Loucy (cell line): Measurements from ENCODE around the gene ADRM1.

Source experiments
- H2AFZ ChIP-seq: fragments of 200-600 bp; sonication (generic); 2 replicates; pipeline ENCODE4 v1.6.0; 2016; ENCODE audit warnings: antibody characterized with exemption, mild to moderate bottlenecking, low read length, moderate library complexity
- H3F3A ChIP-seq: fragments of 200-600 bp; 2 replicates; pipeline ENCODE4 v1.6.0; 2016; ENCODE audit warnings: antibody characterized with exemption, low read depth, mild to moderate bottlenecking
- H3K27me3 ChIP-seq: fragments of 200-600 bp; sonication (generic); 2 replicates; pipeline ENCODE4 v1.6.1; 2014; ENCODE audit warnings: low read length, mild to moderate bottlenecking; ENCODE audit not compliant: insufficient read depth, poor library complexity, severe bottlenecking
- H3K36me3 ChIP-seq: fragments of 200-600 bp; sonication (generic); 2 replicates; pipeline ENCODE4 v1.6.1; 2016; ENCODE audit warnings: low read length; ENCODE audit not compliant: insufficient read depth
- H3K4me1 ChIP-seq: fragments of 200-600 bp; sonication (generic); 2 replicates; pipeline ENCODE4 v1.5.1; 2014; ENCODE audit warnings: low read length, mild to moderate bottlenecking; ENCODE audit not compliant: insufficient read depth, poor library complexity, severe bottlenecking
- H3K4me2 ChIP-seq: fragments of 200-600 bp; sonication (generic); 2 replicates; pipeline ENCODE4 v1.6.0; 2014; ENCODE audit warnings: antibody characterized with exemption, low read length, low read depth, mild to moderate bottlenecking; ENCODE audit not compliant: poor library complexity, severe bottlenecking
- H3K4me3 ChIP-seq: fragments of 200-600 bp; sonication (generic); 2 replicates; pipeline ENCODE4 v1.5.1; 2014; ENCODE audit warnings: low read length, mild to moderate bottlenecking, mixed read lengths; ENCODE audit not compliant: poor library complexity, severe bottlenecking
- H3K79me2 ChIP-seq: fragments of 200-600 bp; sonication (generic); 2 replicates; pipeline ENCODE4 v1.6.1; 2014; ENCODE audit warnings: low read length; ENCODE audit not compliant: insufficient read depth
- H3K9ac ChIP-seq: fragments of 200-600 bp; sonication (generic); 2 replicates; pipeline ENCODE4 v1.6.0; 2014; ENCODE audit warnings: mild to moderate bottlenecking, low read depth, low read length, moderate library complexity; ENCODE audit not compliant: poor library complexity, severe bottlenecking
- H3K9me2 ChIP-seq: fragments of 200-600 bp; sonication (generic); replicated peaks from 2 replicates; pipeline ENCODE4 v1.6.1; 2016; ENCODE audit warnings: low read depth, low read length, mixed read lengths
- H3K9me3 ChIP-seq: fragments of 200-600 bp; sonication (generic); 2 replicates; pipeline ENCODE4 v1.6.1; 2014; ENCODE audit warnings: mild to moderate bottlenecking, antibody characterized with exemption, low read length, low read depth; ENCODE audit not compliant: insufficient read depth
- H4K20me1 ChIP-seq: fragments of 200-600 bp; sonication (generic); 2 replicates; pipeline ENCODE4 v1.6.0; 2014; ENCODE audit warnings: antibody characterized with exemption, low read length, mild to moderate bottlenecking; ENCODE audit not compliant: insufficient read depth, poor library complexity, severe bottlenecking
- CTCF ChIP-seq: fragments of 200-600 bp; sonication (generic); conservative IDR thresholded peaks from 2 replicates; pipeline ENCODE4 v1.5.1; 2014; ENCODE audit warnings: mild to moderate bottlenecking, antibody characterized with exemption, low read length
- EZH2phosphoT487 ChIP-seq: fragments of 200-600 bp; IDR thresholded peaks from 2 replicates; pipeline ENCODE4 v1.6.1; 2018; ENCODE audit warnings: antibody characterized with exemption, mild to moderate bottlenecking, moderate library complexity, borderline replicate concordance

ADRM1 gene

DNA sequence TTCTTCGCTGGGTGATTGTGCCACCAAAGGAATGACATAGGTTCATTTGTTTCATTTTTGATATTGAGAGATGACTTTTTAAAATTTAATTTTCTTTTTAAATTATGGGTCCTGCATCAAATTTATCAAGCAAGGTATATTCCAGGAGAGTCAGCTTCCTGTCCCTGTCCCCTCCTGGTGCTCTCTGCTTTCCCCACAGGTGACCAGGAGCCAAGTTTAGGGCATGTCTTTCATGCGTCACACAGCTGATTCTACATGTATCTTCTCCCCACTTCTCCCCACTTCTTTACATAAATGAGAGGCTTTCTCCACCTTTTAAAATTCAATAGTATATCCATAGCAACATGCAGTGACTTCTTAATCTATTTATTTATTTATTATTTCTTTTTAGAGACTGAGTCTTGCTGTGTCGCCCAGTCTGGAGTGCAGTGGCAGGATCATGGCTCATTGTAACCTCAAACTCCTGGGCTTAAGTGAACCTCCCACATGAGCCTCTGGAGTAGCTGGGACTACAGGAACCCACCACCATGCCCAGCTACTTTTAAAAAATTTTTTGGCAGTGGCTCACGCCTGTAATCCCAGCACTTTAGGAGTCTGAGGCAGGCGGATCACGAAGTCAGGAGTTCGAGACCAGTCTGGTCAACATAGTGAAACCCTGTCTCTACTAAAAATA, 34.4 kb upstream of the ADRM1 start:
- Histone ChIP-seq H3K4me2 (no peak overlapping the region), H3K79me2 (no peaks in the 10 kb centered on the region), H3K9me2 (no peaks in the 10 kb centered on the region), H3K9me3 (no peaks in the 10 kb centered on the region), H4K20me1 (no peaks in the 10 kb centered on the region), H3F3A (no peaks in the 10 kb centered on the region), H3K9ac (no peak overlapping the region), H3K27me3 (no peaks in the 10 kb centered on the region), H2AFZ (no peak overlapping the region), H3K4me3 (no peak overlapping the region), H3K36me3 (peaks cover 70% of the 10 kb centered on the region), H3K4me1 (no peaks in the 10 kb centered on the region)
- no peak for TF ChIP-seq CTCF
- no peak for TF ChIP-seq EZH2phosphoT487

- Histone ChIP-seq H3K36me3 (peaks cover 71% of the 10 kb centered on the region), H3K4me3 (no peak overlapping the region), H3K4me2 (no peak overlapping the region), H2AFZ (no peak overlapping the region), H3K79me2 (no peaks in the 10 kb centered on the region), H3K27me3 (no peaks in the 10 kb centered on the region), H3K9me2 (no peaks in the 10 kb centered on the region), H3K9me3 (no peaks in the 10 kb centered on the region), H3F3A (no peaks in the 10 kb centered on the region), H4K20me1 (no peaks in the 10 kb centered on the region), H3K9ac (no peak overlapping the region), H3K4me1 (no peaks in the 10 kb centered on the region)
- no peak for TF ChIP-seq EZH2phosphoT487
- TF ChIP-seq CTCF = no peak
Measured at GRCh38 chr20:62269378-62269777, 33.4 kb upstream of the ADRM1 start.

GRCh38 chr20:62269871-62270270, 32.9 kb upstream of the ADRM1 start:
- Histone ChIP-seq H3K9ac (no peak overlapping the region), H3K9me2 (no peaks in the 10 kb centered on the region), H2AFZ (no peak overlapping the region), H3K79me2 (no peaks in the 10 kb centered on the region), H3K27me3 (no peaks in the 10 kb centered on the region), H3K4me3 (no peak overlapping the region), H3K36me3 (peaks cover 70% of the 10 kb centered on the region), H3F3A (no peaks in the 10 kb centered on the region), H3K9me3 (no peaks in the 10 kb centered on the region), H4K20me1 (no peaks in the 10 kb centered on the region), H3K4me2 (no peak overlapping the region), H3K4me1 (no peaks in the 10 kb centered on the region)
- no peak for TF ChIP-seq EZH2phosphoT487
- no peak for TF ChIP-seq CTCF
